Thyroid gland (tissue), 4 donors: ENCODE measurements around the gene FRG2B. TPM values are rescaled to one million over a fixed set of nuclear protein-coding genes. Genes with fewer than 3 reads are reported as not detected.
"Not testable (repeated sequence)": the region's sequence is repeated elsewhere in the genome, so short reads cannot be mapped to it uniquely, and the experiment has no call there.

ENCODE experiments used
- DNase-seq, 2 donors: peaks; one replicate each; pipeline ENCODE4 v3.0.0-alpha.2; 2019
- H3K27ac ChIP-seq, 3 donors: fragments of 200-600 bp; sonication (generic); 1 replicate in 2 of 3; 2 replicates in 1 of 3; pipeline ENCODE4 v1.5.1; 2016 to 2019; ENCODE audit warnings: mild to moderate bottlenecking in 1 of 3, moderate library complexity in 1 of 3
- H3K27me3 ChIP-seq: fragments of 200-600 bp; sonication (generic); one replicate; pipeline ENCODE4 v1.5.1; 2019
- H3K36me3 ChIP-seq, 2 donors: fragments of 200-600 bp; sonication (generic); one replicate each; pipeline ENCODE4 v1.5.1; 2016 to 2019
- H3K4me1 ChIP-seq, 2 donors: fragments of 200-600 bp; sonication (generic); one replicate each; pipeline ENCODE4 v1.5.1; 2017 to 2019
- H3K4me3 ChIP-seq, 3 donors: fragments of 200-600 bp; sonication (generic); replicated peaks in 1 of 3; 1 replicate in 2 of 3; 2 replicates in 1 of 3; pipeline ENCODE4 v1.5.1; 2016; ENCODE audit warnings: mild to moderate bottlenecking in 1 of 3
- H3K9me3 ChIP-seq: fragments of 200-600 bp; sonication (generic); one replicate; pipeline ENCODE4 v1.5.1; 2017
- POLR2A ChIP-seq, 2 donors: fragments of 450-650 bp; IDR thresholded peaks; one replicate each; pipeline ENCODE4 v1.6.1; 2017; ENCODE audit warnings: antibody characterized with exemption in 2 of 2, mild to moderate bottlenecking in 2 of 2, moderate library complexity in 1 of 2
- WGBS, 2 donors: methylation state at CpG; one replicate each; pipeline ENCODE4 v1.1.5; 2017; 5-methylcytosine and 5-hydroxymethylcytosine counted together
- intact Hi-C: fragments of 100-400 bp; cut with DNase I; formaldehyde crosslinking; loops from one replicate; pipeline ENCODE4 v1.15.1; 2023
- total RNA-seq, 4 donors: library from RNA; depleted of rRNA; stranded (reverse); fragments of >200 nt; gene quantifications; one replicate each; pipeline ENCODE4 v1.2.3, GENCODE V29; 2016
- TF ChIP-seq, protein P1 (sequence below), 6 experiments: fragments of 200-600 bp in 3 of 6; fragments of 450-650 bp in 3 of 6; sonication (generic) in 3 of 6; IDR thresholded peaks; one replicate each; pipeline ENCODE4 v1.5.1; 2016 to 2019; ENCODE audit warnings: antibody characterized with exemption in 6 of 6, mild to moderate bottlenecking in 2 of 6, inconsistent platforms in 1 of 6, moderate library complexity in 1 of 6

Gene FRG2B
- total RNA-seq, 4 donors from 2014 or later: not detected

DNA sequence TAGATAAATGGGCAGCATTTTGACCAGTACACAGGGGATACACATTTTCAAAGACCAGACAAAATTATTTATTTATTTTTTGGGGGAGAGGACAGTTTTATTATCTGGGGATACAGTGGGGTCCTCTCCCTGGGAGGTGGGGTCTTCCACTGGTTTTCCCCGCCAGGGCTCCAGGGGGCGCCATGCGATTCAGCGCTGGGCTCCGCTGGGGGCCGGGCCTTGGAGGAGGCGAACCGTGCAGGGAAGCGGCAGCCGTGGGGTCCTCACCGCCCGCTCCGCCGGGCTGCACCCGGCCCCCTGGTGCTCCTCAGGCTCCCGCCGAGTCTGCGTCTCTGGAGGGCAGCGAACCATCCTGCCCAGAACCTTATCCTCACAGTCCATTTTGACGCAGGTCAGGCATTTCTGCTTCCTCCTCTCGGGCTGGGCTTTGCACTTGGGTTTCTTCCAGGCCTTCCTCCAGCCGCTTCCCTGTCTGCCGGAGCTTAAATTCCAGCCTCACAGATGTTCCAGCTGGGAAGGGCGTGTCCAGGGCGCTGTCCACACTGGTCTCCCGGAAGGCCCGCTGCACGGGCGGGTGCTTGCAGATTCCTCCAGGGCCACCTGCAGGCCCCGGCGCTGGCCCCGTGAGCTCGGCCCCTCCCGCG lies 10.7 kb upstream of the FRG2B start:
- H3K27me3 ChIP-seq, H3K4me1 ChIP-seq, H3K4me3 ChIP-seq, H3K36me3 ChIP-seq, H3K9me3 ChIP-seq, H3K27ac ChIP-seq, intact Hi-C loops, DNase-seq: not testable (repeated sequence)
- WGBS, 2 donors: 4% methylated on average over 6 of the region's 35 CpGs; no CpG with 5 or more reads in 1 of the 2 donors
- TF ChIP-seq, protein P1, sequence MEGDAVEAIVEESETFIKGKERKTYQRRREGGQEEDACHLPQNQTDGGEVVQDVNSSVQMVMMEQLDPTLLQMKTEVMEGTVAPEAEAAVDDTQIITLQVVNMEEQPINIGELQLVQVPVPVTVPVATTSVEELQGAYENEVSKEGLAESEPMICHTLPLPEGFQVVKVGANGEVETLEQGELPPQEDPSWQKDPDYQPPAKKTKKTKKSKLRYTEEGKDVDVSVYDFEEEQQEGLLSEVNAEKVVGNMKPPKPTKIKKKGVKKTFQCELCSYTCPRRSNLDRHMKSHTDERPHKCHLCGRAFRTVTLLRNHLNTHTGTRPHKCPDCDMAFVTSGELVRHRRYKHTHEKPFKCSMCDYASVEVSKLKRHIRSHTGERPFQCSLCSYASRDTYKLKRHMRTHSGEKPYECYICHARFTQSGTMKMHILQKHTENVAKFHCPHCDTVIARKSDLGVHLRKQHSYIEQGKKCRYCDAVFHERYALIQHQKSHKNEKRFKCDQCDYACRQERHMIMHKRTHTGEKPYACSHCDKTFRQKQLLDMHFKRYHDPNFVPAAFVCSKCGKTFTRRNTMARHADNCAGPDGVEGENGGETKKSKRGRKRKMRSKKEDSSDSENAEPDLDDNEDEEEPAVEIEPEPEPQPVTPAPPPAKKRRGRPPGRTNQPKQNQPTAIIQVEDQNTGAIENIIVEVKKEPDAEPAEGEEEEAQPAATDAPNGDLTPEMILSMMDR (IDR thresholded peaks at IDR 0.05): peak in 1 of 6 experiments; percentile 14

- H3K4me3 ChIP-seq, H3K27me3 ChIP-seq, H3K36me3 ChIP-seq, intact Hi-C loops, H3K27ac ChIP-seq, H3K9me3 ChIP-seq, DNase-seq, H3K4me1 ChIP-seq: not testable (repeated sequence)
- WGBS, 2 donors: 68 to 73% methylated on average over 3 of the region's 5 CpGs
These were observed 4.2 kb upstream of the FRG2B start for GRCh38 chr10:133630723-133631249.

DNA sequence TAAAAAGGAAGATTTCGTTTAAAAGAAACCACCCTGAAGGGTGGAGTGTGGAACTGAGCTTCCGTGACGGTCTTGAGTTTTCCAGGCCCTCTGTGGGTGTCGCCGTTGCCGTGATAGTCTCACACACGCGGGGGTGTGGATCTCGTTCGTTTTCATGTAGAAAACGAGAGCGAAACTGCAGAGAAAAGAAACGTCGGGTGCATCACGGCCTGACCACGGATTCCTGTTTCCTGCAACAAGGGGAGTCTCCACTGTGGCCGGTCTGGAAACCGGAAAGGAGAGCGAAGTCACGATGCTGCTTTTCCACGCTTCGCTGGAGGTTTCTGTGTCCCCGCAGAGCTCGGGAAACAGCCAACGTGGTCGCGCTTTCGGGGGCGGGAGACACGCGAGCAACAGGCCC lies 4.1 kb downstream of the FRG2B start:
- DNase-seq, H3K27me3 ChIP-seq, H3K4me3 ChIP-seq, H3K9me3 ChIP-seq, H3K4me1 ChIP-seq, H3K27ac ChIP-seq, H3K36me3 ChIP-seq, intact Hi-C loops: not testable (repeated sequence)
- WGBS, 2 donors: 33 to 53% methylated on average over 12 to 16 of the region's 31 CpGs

DNA sequence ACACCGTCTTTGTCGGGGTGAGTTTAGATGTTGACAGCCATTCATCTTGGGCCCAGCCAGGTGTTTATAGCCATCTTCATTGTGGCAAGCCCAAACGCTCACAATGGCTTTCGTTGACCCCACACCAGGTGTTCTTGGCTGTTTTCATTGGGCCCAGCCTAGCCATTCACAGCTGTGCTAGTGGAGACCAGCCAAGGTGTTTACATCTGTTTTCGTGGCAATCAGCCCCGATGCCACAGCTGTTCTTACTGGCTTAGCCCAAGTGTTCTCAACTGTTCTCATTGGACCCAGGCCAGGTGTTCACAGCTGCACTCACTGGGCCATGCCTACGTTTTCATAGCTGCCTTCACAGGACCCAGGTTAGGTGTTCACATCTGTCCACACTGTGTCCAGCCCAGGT lies 7.7 kb downstream of the FRG2B start:
- WGBS, 2 donors: 77 to 80% methylated on average over 7 of the region's 7 CpGs
- Histone ChIP-seq H3K27ac (no peak overlapping the region), H3K4me1 (peaks cover 0 to 8% of the 10 kb centered on the region in 2 donors), H3K9me3 (no peaks in the 10 kb centered on the region), H3K27me3 (no peaks in the 10 kb centered on the region), H3K36me3 (no peaks in the 10 kb centered on the region), H3K4me3 (no peak overlapping the region)
- no peak for DNase-seq
- intact Hi-C loops: no loop called here
- no peak for TF ChIP-seq POLR2A (IDR thresholded peaks at IDR 0.05)
- TF ChIP-seq, protein P1 (IDR thresholded peaks at IDR 0.05): no peak

- TF ChIP-seq POLR2A (IDR thresholded peaks at IDR 0.05): no peak
- TF ChIP-seq, protein P1 (IDR thresholded peaks at IDR 0.05): no peak
- intact Hi-C loops: no loop called here
- WGBS, 2 donors: 88 to 96% methylated on average over 5 to 7 of the region's 7 CpGs
- H3K27ac ChIP-seq: no peak overlapping the region
- no peak overlapping the region for H3K4me3 ChIP-seq
- peaks cover 0 to 8% of the 10 kb centered on the region in 2 donors for H3K4me1 ChIP-seq
- no peaks in the 10 kb centered on the region for H3K9me3 ChIP-seq
- H3K27me3 ChIP-seq: no peaks in the 10 kb centered on the region
- no peak for DNase-seq
- no peaks in the 10 kb centered on the region for H3K36me3 ChIP-seq
These were observed 9.4 kb downstream of the FRG2B start for GRCh38 chr10:133617196-133617595.

DNA sequence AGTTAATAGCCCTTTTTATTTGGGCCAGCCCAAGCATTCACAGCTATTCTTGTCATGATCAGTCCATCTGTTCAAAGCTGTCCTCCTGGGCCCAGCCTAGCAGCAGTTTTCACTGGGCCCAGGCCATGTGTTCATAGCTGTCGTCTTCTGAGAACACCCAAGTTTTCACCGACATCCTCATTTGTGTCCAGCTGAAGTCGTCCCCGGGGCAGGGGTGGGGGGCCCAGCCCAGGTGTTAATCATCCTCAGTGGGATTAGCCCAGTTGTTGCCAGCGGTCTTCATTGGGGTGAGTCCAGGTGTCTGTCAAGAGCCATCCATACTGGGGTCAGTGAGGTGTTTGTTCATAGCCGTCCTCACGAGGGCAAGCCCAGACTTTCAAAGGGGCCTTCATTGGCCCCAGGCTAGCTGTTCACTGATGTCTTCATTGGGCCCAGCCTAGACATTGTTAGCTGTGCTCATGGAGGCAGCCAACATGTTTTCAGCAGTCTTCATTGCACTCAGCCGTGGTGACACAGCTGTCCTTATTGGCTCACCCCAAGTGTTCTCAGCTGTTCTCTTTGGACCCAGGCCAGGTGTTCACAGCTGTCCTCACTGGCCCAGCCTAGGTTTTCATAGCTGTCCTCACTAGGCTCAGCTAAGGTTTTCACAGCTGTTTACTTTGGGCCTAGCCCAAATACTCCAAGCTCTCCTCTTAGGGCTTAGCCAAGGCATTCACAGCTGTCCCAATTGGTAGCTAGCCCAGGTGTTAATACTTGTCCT lies 10.0 kb downstream of the FRG2B start:
- DNase-seq: peak; percentile 17 to 57
- no peaks in the 10 kb centered on the region for H3K36me3 ChIP-seq
- no peak overlapping the region for H3K4me3 ChIP-seq
- WGBS, 2 donors: 84 to 92% methylated on average over 6 to 7 of the region's 8 CpGs
- H3K9me3 ChIP-seq: no peaks in the 10 kb centered on the region
- no peaks in the 10 kb centered on the region for H3K27me3 ChIP-seq
- intact Hi-C loops: no loop called here
- H3K4me1 ChIP-seq: peaks cover 0 to 8% of the 10 kb centered on the region in 2 donors
- no peak overlapping the region for H3K27ac ChIP-seq
- TF ChIP-seq, protein P1 (IDR thresholded peaks at IDR 0.05): no peak
- no peak for TF ChIP-seq POLR2A (IDR thresholded peaks at IDR 0.05)
